HG03439 (cell line): ENCODE data around the gene SPRYD4.

Experiments
- ATAC-seq: cut with Tn5 transposase; IDR thresholded peaks from one replicate; pipeline ENCODE4 v1.9.1; 2021; ENCODE audit warnings: mild to moderate bottlenecking, moderate library complexity; ENCODE audit not compliant: unreplicated experiment

Gene SPRYD4

DNA sequence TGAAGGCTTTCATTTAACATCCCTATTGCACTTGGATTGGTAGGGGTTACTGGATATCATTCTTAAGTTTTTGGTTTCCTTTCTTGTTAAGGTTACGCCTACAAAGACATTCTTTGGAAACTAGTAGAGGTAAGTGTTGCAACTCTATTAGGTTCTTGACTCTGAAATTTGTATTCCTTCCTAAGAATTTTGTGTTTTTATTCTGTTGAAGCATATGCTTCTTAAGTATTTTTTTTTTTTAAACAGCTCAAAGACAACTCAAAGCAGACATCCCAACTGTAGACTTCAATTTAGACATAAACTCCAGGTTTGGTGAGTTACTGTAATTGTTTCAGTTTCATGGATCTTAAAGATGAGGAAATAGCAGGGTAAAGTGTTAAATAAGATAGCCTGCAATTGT, 52.1 kb downstream of the SPRYD4 start:
- no peak for ATAC-seq

GRCh38 chr12:56521209-56521589, 52.8 kb downstream of the SPRYD4 start:
- ATAC-seq = no peak

DNA sequence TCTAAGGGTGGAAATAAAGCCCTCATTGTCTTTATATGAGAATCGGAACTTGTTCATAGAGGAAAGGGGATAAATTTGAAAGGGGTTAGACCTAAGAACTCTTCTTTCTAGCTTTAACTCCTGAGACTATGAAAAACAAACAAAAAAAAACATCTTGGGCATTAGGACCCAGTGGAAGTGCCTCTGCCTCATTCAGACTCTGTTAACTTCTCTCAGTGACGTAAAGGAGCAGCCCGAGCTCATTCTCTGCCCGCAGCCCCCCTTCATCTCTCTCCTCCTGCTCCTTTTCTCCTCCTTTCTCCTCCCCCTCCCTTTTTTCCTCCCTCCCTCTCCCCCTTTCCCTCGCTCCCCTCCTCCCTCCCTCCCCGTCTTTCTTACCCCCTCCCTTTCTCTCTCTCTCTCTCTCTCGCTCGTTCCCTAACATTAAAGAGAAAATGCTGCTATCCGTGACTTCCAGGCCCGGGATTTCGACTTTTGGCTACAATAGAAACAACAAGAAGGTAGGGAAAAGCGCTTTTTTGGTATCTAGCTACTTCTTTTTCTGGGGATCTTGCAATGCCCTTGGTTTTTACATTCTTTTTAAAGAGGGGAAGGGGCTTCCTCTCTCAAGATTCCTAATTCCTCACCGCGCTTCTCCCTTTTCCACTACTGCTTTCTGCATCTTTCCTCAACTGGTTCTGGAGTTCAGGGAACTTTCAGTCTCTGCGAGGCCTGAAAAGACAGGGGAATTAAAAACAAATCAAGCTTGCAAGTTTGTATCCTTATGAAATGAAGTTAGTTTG, 53.4 kb downstream of the SPRYD4 start, which contains the start of gene RBMS2:
RBMS2 (plus strand) TSS at position 231 of the 782 bp plus-strand sequence; CDS start at position 435, 204 bp downstream.
- ATAC-seq = no peak

DNA sequence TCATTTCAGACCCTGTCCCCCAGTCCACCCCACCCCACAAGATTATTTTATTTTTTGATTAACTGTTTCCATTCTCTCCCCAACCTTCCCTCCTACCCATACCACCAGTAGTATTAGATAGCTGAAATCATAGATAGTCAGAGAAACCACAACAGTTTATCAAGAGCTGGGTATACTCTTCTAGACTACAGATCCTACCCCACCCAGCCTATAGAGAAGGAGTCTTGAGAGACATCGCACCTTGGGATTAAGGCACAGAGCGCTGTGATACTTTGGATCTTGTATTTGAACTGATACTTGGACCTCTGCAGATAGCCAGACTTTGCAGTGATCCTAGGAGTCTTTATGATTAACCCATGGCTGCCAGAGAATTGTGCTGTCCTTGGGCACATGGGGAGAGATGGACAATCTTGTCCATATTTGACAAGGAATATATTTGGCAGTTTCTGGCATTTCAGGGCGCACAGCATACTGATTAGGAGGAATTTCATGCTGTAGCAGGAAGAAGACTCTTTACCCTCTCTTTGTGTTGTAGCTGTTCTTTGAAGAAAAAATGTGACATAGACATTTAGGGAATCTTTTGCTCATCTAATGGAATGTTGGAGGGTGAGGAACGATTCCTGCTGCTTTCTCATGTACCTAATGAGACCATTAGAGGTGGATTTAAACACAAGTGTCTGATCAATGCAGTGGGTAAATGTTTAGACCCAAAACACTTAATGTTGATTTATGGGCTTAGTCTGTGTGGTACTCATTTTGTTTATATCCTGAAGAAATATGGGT, 54.2 kb downstream of the SPRYD4 start:
- no peak for ATAC-seq

GRCh38 chr12:56528846-56529245, 60.5 kb downstream of the SPRYD4 start:
- ATAC-seq = no peak
